LNCAP (cell line): ENCODE results near the gene FAU.

Experiments
- TF ChIP-seq, protein P1 (sequence below): fragments of 450-650 bp; IDR thresholded peaks from 2 replicates; pipeline ENCODE4 v1.5.1; 2017; ENCODE audit warnings: mild to moderate bottlenecking

The FAU gene

DNA sequence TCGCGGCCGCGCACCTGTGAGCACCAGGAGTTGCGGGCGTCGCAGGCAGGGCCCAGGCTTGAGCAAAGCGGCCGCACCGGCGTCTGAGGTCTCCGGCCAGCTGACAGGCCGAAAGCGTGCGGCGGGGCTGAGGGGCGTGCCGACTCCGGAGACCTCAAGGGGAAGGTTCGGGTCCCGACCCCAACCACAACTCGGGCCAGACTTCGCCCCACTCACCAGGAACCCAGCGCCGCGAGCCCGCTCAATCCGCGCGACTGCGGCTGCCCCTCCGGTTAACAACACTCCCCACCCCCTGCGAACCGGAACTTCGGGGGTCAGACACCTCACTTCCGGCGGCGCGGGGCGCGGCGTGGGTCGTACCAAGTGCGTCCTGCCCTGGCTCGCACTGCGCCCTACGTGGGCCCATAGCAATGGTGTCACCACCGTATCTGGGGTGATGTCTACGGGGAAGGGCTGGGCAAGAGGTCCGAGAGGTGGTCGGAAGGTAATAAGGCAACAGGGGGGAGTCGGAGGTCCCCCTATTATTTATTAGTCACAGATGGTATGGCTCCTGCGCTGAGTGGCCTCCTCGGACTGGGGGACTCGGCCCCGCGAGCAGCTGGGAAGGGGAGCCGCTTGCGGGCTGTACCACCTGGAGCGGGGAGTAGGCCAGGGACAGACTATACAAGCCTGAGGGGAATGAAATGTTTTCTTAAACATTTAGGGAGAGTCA lies 12.5 kb upstream of the FAU start, which contains the start of gene SYVN1:
Gene SYVN1 (minus strand): TSS at position 280 of the 712 bp plus-strand sequence. CDS start 918 bp downstream, outside the sequence.
- TF ChIP-seq, protein P1, sequence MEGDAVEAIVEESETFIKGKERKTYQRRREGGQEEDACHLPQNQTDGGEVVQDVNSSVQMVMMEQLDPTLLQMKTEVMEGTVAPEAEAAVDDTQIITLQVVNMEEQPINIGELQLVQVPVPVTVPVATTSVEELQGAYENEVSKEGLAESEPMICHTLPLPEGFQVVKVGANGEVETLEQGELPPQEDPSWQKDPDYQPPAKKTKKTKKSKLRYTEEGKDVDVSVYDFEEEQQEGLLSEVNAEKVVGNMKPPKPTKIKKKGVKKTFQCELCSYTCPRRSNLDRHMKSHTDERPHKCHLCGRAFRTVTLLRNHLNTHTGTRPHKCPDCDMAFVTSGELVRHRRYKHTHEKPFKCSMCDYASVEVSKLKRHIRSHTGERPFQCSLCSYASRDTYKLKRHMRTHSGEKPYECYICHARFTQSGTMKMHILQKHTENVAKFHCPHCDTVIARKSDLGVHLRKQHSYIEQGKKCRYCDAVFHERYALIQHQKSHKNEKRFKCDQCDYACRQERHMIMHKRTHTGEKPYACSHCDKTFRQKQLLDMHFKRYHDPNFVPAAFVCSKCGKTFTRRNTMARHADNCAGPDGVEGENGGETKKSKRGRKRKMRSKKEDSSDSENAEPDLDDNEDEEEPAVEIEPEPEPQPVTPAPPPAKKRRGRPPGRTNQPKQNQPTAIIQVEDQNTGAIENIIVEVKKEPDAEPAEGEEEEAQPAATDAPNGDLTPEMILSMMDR = no peak

DNA sequence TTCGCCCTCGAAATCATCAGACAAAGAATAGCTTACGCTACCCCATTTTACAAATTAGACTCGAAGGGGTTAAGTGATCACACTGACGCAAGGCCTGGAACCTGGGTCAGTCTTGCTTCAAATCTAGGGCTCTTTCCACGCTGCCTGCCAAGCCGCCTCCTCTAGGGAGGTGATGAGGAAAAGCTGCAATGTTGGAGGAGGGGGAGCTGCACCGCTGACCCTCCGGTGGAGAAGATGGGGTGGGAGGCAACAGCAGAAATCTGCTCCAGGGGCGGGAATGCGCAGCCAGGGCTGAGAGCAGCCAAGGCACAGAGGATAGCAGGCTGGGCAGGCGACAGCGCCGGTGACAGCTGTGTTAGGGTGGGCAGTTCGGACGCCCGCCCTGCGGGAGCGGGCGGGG lies 11.8 kb upstream of the FAU start:
- TF ChIP-seq, protein P1 = no peak

DNA sequence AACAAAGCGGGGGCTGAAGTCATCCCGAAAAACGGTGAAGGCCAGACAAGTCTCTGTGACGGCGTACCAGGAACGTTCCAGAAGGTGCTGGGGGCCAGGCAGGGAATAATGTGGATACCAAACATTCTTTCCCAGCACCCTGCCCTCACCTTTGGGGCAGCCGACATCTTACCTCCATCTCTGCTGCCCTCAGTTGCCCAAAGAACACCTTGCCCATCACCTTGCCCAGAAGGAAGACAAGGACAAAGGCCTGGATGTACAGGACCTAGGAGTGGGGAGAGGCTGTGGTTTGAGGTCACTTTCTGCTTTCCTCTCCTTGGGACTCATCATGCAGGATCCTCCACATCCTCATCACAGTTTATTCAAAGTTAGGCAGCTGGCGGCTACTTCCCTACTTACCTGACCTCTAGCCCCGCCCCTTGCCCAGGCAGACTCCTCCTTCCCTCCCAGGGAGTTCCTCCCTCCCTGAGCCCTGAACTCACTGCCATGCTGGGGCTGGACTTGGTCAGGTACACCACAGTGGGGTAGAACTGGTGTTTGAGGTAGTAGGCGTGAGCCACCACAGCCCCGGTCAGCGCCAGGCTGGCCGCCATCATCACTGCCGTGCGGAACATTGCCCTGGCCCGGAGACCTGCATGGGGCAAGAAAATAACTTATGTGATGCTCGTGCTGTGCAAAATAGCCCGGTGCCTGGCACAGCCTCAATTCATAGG lies 11.2 kb upstream of the FAU start:
- TF ChIP-seq, protein P1 = no peak

DNA sequence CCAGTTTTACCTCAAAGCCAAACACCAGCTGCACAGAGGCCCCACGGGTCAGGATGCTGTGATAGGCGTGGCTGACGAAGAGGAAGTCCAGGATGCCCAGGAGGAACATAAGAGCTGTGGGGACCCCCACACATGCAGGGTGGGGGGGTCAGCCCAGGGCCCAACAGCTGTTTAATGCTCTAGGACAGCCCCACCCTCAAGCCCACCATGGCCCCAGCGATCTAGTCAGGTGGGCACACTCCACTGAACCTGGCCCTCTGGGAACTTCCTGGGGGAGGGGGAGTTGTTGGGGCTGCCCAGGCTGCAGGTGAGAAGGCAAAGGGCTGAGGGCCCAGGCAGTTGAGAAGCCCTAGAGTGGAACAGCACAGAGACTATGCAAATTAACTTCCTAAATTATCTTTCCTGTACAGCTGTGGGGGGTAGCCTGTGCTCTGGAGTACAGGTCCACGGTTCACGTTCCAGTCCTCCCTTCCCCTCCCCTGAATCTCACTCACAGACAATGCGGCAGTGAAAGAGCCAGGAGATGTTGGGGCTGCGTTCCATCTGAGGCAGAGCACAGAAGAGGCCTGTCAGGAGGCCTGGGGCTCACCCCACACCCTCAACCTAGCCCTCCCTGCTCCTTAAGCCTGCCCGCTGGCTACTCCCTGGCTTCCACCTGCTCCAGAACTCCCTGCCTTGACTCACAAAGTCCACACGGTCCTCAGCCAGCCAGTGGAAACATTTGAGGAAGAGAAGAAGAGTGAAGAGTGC lies 10.5 kb upstream of the FAU start:
- TF ChIP-seq, protein P1 = no peak

DNA sequence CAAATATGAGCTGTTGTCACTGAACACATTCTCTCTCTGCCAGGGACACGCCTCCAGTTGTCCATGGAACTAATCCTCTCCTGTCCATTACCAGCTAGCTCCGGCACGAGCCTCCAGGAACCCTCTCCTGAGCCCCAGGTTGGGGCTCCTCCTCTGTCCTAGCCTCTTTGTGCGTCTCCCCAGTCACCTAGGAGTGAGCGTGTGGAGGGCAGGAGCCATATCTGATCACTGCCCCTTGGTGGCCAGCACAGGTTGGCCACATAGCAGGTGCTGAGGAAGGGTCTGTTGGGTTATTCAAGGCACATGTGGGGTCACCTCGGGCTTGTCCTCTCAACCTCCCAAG lies 9.9 kb upstream of the FAU start:
- TF ChIP-seq, protein P1 = no peak

DNA sequence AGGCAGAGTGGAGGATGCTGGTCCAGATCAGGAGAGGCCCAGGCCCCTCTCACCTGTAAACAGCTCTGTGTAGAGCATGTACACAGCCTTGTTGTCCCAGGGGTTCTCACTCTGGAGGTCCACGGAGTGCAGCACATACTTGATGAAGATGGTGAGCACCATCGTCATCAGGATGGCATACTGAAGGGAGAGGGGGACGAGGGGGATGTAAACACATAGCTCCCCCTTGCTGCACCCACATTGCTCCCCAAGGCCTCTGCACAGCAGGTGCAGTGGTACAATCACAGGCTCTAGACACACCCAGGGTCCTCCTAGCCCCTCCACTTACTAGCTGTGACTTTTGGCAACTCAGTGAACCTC lies 9.5 kb upstream of the FAU start:
- TF ChIP-seq, protein P1 = no peak

DNA sequence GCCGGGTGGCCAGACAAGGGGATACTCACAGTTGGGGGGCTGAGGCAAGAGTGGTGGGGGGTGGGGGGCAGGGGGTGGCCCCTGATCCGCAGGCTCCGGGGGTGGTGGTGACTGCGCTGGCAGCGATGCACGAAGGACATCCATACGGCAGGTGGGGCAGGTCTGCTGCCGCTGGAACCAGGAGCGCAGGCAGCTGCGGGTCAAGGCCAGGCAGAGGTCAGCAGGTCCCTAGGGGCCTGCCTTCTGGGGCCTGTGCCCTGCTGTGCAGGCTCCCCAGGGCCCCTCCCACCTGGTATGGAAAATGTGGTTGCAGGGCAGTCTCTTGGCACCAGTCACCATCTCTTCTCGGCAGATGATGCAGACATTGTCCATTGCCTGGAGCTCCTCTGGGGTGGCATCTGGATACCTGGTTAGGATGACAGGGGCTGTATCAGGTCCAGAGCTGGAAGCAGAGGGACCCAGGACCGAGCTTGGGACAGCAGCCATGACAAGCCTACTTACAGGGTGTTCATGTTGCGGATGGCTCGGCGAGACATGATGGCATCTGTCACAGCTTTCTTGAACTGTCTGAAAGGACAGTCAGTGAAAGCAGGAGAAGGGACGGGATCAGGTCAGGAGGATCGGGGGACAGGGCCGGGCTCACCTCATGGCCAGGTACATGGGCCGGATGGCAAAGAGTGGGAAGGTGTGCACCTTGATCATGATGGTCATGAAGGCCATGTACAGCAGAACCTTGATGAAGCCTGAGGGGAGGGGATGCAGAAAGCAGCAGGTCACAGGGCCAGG lies 8.9 kb upstream of the FAU start:
- TF ChIP-seq, protein P1 = no peak
